VCaP (cell line): ENCODE measurements around the gene GLRX.

Source experiments
- H3K27ac ChIP-seq: fragments of 450-650 bp; 2 replicates; pipeline ENCODE4 v1.5.1; 2017
- CTCF ChIP-seq: fragments of 450-650 bp; conservative IDR thresholded peaks from 2 replicates; pipeline ENCODE4 v1.5.1; 2017; ENCODE audit warnings: mild to moderate bottlenecking, moderate library complexity

The GLRX gene

GRCh38 chr5:95781101-95781583, 41.4 kb downstream of the GLRX start:
- peak overlapping the region; percentile 69 for H3K27ac ChIP-seq
- TF ChIP-seq CTCF, result peak; percentile 100

GRCh38 chr5:95780597-95780996, 41.9 kb downstream of the GLRX start:
- no peak for TF ChIP-seq CTCF
- H3K27ac ChIP-seq, result peak overlapping the region; percentile 69

GRCh38 chr5:95779611-95780010, 42.9 kb downstream of the GLRX start:
- no peak for TF ChIP-seq CTCF
- H3K27ac ChIP-seq, result peak overlapping the region; percentile 69

GRCh38 chr5:95778713-95779436, 43.7 kb downstream of the GLRX start:
- peak overlapping the region; percentile 69 for H3K27ac ChIP-seq
- no peak for TF ChIP-seq CTCF

GRCh38 chr5:95777441-95777840, 45.1 kb downstream of the GLRX start:
- no peak for TF ChIP-seq CTCF
- no peak overlapping the region for H3K27ac ChIP-seq

GRCh38 chr5:95773335-95774059, 49.0 kb downstream of the GLRX start:
- no peak overlapping the region for H3K27ac ChIP-seq
- no peak for TF ChIP-seq CTCF

GRCh38 chr5:95771892-95772291, 50.6 kb downstream of the GLRX start:
- peak overlapping the region; percentile 62 for H3K27ac ChIP-seq
- no peak for TF ChIP-seq CTCF
